ENCODE results near the gene SOCS6.

Gene SOCS6

GRCh38 chr18:70372450-70373041, 83.7 kb downstream of the SOCS6 start:
- TF ChIP-seq ZFP30 (CRISPR knock-in tag; IDR thresholded peaks at IDR 0.05) (no peak), CREB5 (CRISPR knock-in tag; IDR thresholded peaks at IDR 0.05; ENCODE audit: low read depth) (no peak), POU6F1 (CRISPR knock-in tag; IDR thresholded peaks at IDR 0.05; ENCODE audit: borderline replicate concordance, low read depth) (no peak), TCF4 (CRISPR knock-in tag; IDR thresholded peaks at IDR 0.05; ENCODE audit: borderline replicate concordance) (no peak), ZNF70 (CRISPR knock-in tag; IDR thresholded peaks at IDR 0.05) (no peak), ARNTL (CRISPR knock-in tag; IDR thresholded peaks at IDR 0.05; ENCODE audit: borderline replicate concordance, low read depth) (no peak)
- ATAC-seq: peak; percentile 52

- TF ChIP-seq ZNF565 (CRISPR knock-in tag; conservative IDR thresholded peaks at IDR 0.05; ENCODE audit: low read depth) (no peak), RARB (CRISPR knock-in tag; IDR thresholded peaks at IDR 0.05) (no peak), ISL1 (CRISPR knock-in tag; IDR thresholded peaks at IDR 0.05) (no peak), ZNF70 (CRISPR knock-in tag; IDR thresholded peaks at IDR 0.05) (no peak), ZNF8 (CRISPR knock-in tag; IDR thresholded peaks at IDR 0.05) (no peak), TCF4 (CRISPR knock-in tag; IDR thresholded peaks at IDR 0.05; ENCODE audit: borderline replicate concordance) (no peak), ZFP3 (CRISPR knock-in tag; IDR thresholded peaks at IDR 0.05) (no peak), ZFP30 (CRISPR knock-in tag; IDR thresholded peaks at IDR 0.05) (no peak), CSRNP3 (CRISPR knock-in tag; IDR thresholded peaks at IDR 0.05) (no peak), SNAI2 (CRISPR knock-in tag; IDR thresholded peaks at IDR 0.05) (no peak), PATZ1 (CRISPR knock-in tag; IDR thresholded peaks at IDR 0.05; ENCODE audit: borderline replicate concordance) (no peak)
- peak; percentile 72 for ATAC-seq
Measured at GRCh38 chr18:70373042-70373519, 84.2 kb downstream of the SOCS6 start.

- ATAC-seq: no peak
- TF ChIP-seq ESRRG (CRISPR knock-in tag; IDR thresholded peaks at IDR 0.05): no peak
- TF ChIP-seq GLIS3 (CRISPR knock-in tag; IDR thresholded peaks at IDR 0.05): no peak
- no peak for TF ChIP-seq CSRNP3 (CRISPR knock-in tag; IDR thresholded peaks at IDR 0.05)
- TF ChIP-seq TSHZ2 (CRISPR knock-in tag; IDR thresholded peaks at IDR 0.05): no peak
- TF ChIP-seq TOX (CRISPR knock-in tag; IDR thresholded peaks at IDR 0.05; ENCODE audit: borderline replicate concordance): no peak
- no peak for TF ChIP-seq POU6F1 (CRISPR knock-in tag; IDR thresholded peaks at IDR 0.05; ENCODE audit: borderline replicate concordance, low read depth)
- TF ChIP-seq ZFP30 (CRISPR knock-in tag; IDR thresholded peaks at IDR 0.05): no peak
- TF ChIP-seq ARNTL (CRISPR knock-in tag; IDR thresholded peaks at IDR 0.05; ENCODE audit: borderline replicate concordance, low read depth): no peak
- no peak for TF ChIP-seq CREB5 (CRISPR knock-in tag; IDR thresholded peaks at IDR 0.05; ENCODE audit: low read depth)
- no peak for TF ChIP-seq PATZ1 (CRISPR knock-in tag; IDR thresholded peaks at IDR 0.05; ENCODE audit: borderline replicate concordance)
- TF ChIP-seq ZC3H10 (CRISPR knock-in tag; IDR thresholded peaks at IDR 0.05): no peak
- no peak for TF ChIP-seq ZNF565 (CRISPR knock-in tag; conservative IDR thresholded peaks at IDR 0.05; ENCODE audit: low read depth)
- no peak for TF ChIP-seq BACH2 (CRISPR knock-in tag; IDR thresholded peaks at IDR 0.05; ENCODE audit: borderline replicate concordance)
- no peak for TF ChIP-seq ZNF70 (CRISPR knock-in tag; IDR thresholded peaks at IDR 0.05)
Measured at GRCh38 chr18:70374154-70374553, 85.3 kb downstream of the SOCS6 start.

Data from SK-N-SH treated with all-trans-retinoic acid at 6 μM for 48 hours (cell line).